SIG-M5 treated with dmso at 0.1 percent for 504 hours (cell line): ENCODE results near the gene MIB1.

Source experiments
- DNase-seq: peaks from one replicate; lab custom pipeline; 2025; ENCODE audit not compliant: unreplicated experiment; lab: John Stamatoyannopoulos, UW

Gene MIB1

GRCh38 chr18:21868770-21869169 lies 128.2 kb downstream of the MIB1 start:
- no peak for DNase-seq

GRCh38 chr18:21889570-21889969 lies 149.0 kb downstream of the MIB1 start:
- no peak for DNase-seq

- no peak for DNase-seq
Measured at GRCh38 chr18:21894619-21895367, 154.2 kb downstream of the MIB1 start.

- DNase-seq = no peak
Measured at GRCh38 chr18:21896732-21897336, 156.2 kb downstream of the MIB1 start.

GRCh38 chr18:21897811-21898210 lies 157.2 kb downstream of the MIB1 start:
- DNase-seq = peak; percentile 51

GRCh38 chr18:21900605-21901352 lies 160.2 kb downstream of the MIB1 start:
- DNase-seq = no peak

GRCh38 chr18:21901423-21901945 lies 160.9 kb downstream of the MIB1 start:
- DNase-seq = no peak

- no peak for DNase-seq
Measured at GRCh38 chr18:21903709-21904108, 163.1 kb downstream of the MIB1 start.

GRCh38 chr18:21904856-21905255 lies 164.3 kb downstream of the MIB1 start:
- DNase-seq = no peak

GRCh38 chr18:21907451-21907850 lies 166.9 kb downstream of the MIB1 start:
- DNase-seq = no peak

- DNase-seq = no peak
Measured at GRCh38 chr18:21908711-21909110, 168.1 kb downstream of the MIB1 start.

GRCh38 chr18:21910906-21911305 lies 170.3 kb downstream of the MIB1 start:
- DNase-seq = no peak

- DNase-seq = no peak
Measured at GRCh38 chr18:21911551-21911950, 171.0 kb downstream of the MIB1 start.

- DNase-seq = no peak
Measured at GRCh38 chr18:21912339-21913239, 172.0 kb downstream of the MIB1 start.

GRCh38 chr18:21914739-21915319 lies 174.2 kb downstream of the MIB1 start:
- DNase-seq = peak; percentile 30

- no peak for DNase-seq
Measured at GRCh38 chr18:21915546-21915945, 175.0 kb downstream of the MIB1 start.

GRCh38 chr18:21916594-21916993 lies 176.0 kb downstream of the MIB1 start:
- no peak for DNase-seq

GRCh38 chr18:21918693-21919092 lies 178.1 kb downstream of the MIB1 start:
- DNase-seq = no peak
